GM13977 (cell line): ENCODE measurements around the gene LMOD3.

ENCODE experiments used
- DNase-seq: peaks from one replicate; pipeline ENCODE4 v3.0.0; 2012; ENCODE audit warnings: low spot score
- in situ Hi-C: fragments of 300-500 bp; cut with MboI; formaldehyde crosslinking; loops from one replicate; pipeline ENCODE4 v1.12.0; 2022; ENCODE audit warnings: low sequenced_read_pairs, low pct_unique_long_range_greater_than_20kb, mixed read lengths, inconsistent platforms; ENCODE audit not compliant: unreplicated experiment
- TF ChIP-seq, protein P1 (sequence below): IDR thresholded peaks from 2 replicates; pipeline ENCODE4 v1.5.1; 2012; ENCODE audit warnings: mild to moderate bottlenecking, control low read depth; ENCODE audit not compliant: insufficient read depth; ENCODE audit errors: extremely low read depth, missing control alignments

The LMOD3 gene

DNA sequence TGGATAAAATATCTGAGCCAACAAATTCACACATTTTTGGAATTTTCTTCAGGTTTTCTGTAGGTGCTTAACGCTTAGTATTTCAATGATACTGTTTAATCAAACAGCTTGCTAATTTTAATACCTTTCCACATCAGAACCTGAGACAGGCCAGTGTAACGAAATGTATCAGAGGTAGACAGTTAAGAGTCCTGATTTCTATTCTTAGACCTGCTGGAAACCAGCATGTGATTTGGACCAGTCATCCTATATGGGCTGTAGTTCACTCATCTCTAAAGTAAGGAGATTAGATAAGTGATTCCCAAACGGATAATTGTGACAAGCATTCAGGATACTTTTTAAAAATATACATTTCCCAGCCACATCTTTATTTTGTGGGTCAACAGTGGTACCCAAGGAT lies 19.3 kb downstream of the LMOD3 start:
- TF ChIP-seq, protein P1, sequence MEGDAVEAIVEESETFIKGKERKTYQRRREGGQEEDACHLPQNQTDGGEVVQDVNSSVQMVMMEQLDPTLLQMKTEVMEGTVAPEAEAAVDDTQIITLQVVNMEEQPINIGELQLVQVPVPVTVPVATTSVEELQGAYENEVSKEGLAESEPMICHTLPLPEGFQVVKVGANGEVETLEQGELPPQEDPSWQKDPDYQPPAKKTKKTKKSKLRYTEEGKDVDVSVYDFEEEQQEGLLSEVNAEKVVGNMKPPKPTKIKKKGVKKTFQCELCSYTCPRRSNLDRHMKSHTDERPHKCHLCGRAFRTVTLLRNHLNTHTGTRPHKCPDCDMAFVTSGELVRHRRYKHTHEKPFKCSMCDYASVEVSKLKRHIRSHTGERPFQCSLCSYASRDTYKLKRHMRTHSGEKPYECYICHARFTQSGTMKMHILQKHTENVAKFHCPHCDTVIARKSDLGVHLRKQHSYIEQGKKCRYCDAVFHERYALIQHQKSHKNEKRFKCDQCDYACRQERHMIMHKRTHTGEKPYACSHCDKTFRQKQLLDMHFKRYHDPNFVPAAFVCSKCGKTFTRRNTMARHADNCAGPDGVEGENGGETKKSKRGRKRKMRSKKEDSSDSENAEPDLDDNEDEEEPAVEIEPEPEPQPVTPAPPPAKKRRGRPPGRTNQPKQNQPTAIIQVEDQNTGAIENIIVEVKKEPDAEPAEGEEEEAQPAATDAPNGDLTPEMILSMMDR, result no peak
- no peak for DNase-seq
- in situ Hi-C loops, result no loop called here

DNA sequence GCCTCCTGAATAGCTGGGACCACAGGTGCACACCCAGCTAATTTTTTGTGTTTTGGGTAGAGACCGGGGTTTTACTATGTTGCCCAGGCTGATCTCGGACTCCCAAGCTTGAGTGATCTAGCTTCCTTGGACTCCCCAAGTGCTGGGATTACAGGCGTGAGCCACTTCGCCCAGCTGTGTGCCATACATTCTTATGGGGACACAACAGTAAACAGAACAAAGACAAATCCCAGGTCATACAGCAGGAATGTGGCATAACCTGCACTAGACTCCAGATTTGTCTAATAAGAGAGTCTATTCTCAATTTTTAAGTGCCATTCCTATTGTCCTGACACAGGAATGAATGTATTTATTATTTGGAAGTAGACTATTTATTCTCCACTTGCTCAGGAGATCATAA lies 20.0 kb downstream of the LMOD3 start:
- no peak for DNase-seq
- TF ChIP-seq, protein P1, result no peak
- in situ Hi-C loops, result no loop called here

GRCh38 chr3:69099576-69099975 lies 22.8 kb downstream of the LMOD3 start:
- in situ Hi-C loops, result no loop called here
- no peak for DNase-seq
- TF ChIP-seq, protein P1, result no peak

DNA sequence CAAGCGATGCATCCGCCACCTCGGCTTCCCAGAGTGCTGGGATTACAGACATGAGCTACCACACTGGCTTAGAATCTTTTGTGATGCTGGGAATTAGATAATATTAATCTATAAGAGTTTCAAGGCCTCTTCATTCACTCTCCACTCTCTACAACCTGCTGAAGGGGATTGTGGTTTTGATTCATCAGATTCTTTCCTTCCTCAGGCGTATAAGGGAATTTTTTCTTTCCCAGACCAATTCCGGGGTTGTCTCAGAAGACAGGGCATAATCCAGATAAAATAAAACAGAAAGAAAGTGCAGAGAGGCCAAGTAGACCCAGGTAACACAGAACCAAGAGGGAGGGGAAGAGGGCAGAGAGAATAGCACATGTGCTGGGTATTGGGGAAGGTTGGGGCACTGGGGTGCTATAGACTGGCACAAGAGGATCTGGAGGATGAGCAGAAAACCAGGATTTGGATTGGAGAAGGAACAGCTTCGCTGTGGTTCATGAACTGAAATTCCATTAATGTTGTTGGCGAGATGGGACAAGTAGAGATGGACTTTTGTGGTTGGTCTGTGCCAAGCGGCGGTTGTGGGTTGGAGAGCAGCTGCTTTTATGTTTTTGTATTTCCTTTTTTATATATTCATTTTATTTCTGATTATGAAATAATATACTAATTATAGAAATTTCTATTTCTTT lies 24.8 kb downstream of the LMOD3 start:
- DNase-seq, result no peak
- in situ Hi-C loops, result no loop called here
- TF ChIP-seq, protein P1, result no peak

GRCh38 chr3:69096299-69096698 lies 26.1 kb downstream of the LMOD3 start:
- in situ Hi-C loops, result no loop called here
- TF ChIP-seq, protein P1, result no peak
- no peak for DNase-seq

GRCh38 chr3:69095636-69096035 lies 26.8 kb downstream of the LMOD3 start:
- in situ Hi-C loops, result no loop called here
- no peak for DNase-seq
- TF ChIP-seq, protein P1, result no peak
